Stimulated activated CD4-positive, alpha-beta T cell treated with anti-CD3 and anti-CD28 coated beads, Interleukin-12 subunit alpha, Interleukin-12 subunit beta, amount 100 ng/mL, for 48 hours (primary cell): ENCODE measurements around the gene PPP3CA.

Experiments
- DNase-seq, 3 donors: peaks; one replicate each; pipeline ENCODE4 v3.0.0-alpha.2; 2020; ENCODE audit warnings: low read depth in 2 of 3, low spot score in 1 of 3

PPP3CA gene

DNA sequence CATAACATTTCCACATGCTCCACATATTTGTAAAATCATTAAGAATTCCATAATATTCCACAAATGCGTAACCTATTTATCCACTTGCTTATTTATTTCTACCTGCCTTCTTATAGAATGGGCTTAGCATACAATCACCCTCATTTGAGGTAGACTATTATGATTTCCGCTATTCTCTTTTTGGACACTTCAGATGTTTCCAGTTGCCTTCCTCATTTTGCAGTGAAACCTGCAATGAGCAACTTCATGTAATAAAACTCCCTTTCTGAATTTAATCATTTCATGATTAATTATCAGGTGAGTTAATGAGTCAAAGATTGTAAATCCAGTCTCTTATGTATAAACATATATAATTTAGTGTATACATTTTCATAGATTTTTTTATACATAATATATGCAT lies 58.0 kb downstream of the PPP3CA start:
- no peak for DNase-seq

- DNase-seq = no peak
These were observed 58.8 kb downstream of the PPP3CA start for GRCh38 chr4:101288365-101289145.

DNA sequence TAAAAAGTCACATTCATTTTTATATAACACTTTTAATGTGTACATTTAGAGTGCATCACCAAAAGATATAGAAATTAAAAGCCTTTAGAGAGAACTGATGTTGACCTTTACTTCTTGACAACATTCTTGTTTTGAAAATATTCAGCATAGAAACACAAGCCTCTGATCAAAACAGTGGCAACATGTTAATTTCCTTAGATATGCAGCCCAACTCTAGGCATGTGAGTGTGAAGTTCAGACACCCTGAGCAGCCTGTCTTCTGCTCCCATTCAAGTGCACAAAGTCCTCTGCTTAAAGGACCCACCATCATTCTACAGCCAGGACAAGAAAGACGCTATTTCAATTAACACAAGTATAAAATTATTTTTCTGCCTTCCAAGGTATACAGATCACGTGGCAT lies 60.0 kb downstream of the PPP3CA start:
- DNase-seq = no peak

DNA sequence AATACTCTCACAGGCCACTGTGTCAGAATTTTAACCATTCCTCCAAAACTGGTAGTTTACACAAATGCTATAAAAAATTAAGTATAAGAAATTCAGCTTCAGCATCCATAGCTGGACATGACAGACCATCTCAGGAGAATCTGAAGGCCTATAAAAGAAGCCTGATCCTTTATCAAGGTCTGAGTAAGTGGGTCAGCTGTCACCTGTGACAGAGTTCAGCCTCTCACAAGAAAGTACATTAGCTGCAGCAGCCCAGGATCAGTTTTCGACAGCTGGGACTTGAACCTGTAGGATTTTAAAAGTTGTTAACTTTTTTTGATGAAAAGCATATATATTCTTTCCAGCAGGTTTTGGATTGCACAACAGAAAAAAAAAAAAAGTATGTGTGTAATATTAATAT lies 60.7 kb downstream of the PPP3CA start:
- DNase-seq = no peak

GRCh38 chr4:101285985-101286384 lies 61.3 kb downstream of the PPP3CA start:
- DNase-seq = no peak

DNA sequence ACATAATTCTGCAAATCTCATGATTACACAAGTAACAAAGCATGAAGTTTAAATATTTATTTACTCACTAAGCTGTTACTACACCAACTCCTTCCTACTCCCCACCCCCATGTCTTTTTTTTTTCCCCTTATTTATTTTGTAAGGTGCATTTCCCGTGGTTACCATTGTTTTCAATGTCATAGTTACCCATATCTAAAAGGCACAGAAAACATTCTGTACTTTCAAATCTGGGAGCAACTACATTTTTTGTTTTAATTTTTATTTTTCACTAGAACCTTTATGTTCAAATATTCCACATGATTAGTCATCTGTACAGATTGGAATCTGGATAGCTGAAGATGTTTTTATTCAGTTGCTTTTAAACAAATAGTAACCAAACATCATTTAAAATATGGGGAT lies 62.8 kb downstream of the PPP3CA start:
- DNase-seq = no peak

DNA sequence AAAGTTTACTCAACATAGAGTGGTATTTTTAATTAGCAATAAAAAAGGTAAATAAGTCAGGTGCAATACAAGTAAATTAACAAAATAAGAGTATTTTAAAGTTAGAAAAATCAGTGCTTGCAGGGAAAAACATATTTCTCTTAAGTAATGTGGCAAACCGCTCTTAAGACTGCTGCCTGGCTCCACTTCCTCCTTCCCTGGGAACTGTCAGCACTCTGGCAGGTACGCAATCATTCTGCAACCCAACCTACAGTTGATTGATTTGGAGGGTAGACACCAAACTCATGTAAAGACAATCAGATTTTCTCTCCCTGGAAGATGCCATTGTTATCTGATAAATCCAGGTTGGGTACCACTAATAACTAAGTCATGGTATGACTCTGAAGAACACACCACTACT lies 63.9 kb downstream of the PPP3CA start:
- DNase-seq = no peak

DNA sequence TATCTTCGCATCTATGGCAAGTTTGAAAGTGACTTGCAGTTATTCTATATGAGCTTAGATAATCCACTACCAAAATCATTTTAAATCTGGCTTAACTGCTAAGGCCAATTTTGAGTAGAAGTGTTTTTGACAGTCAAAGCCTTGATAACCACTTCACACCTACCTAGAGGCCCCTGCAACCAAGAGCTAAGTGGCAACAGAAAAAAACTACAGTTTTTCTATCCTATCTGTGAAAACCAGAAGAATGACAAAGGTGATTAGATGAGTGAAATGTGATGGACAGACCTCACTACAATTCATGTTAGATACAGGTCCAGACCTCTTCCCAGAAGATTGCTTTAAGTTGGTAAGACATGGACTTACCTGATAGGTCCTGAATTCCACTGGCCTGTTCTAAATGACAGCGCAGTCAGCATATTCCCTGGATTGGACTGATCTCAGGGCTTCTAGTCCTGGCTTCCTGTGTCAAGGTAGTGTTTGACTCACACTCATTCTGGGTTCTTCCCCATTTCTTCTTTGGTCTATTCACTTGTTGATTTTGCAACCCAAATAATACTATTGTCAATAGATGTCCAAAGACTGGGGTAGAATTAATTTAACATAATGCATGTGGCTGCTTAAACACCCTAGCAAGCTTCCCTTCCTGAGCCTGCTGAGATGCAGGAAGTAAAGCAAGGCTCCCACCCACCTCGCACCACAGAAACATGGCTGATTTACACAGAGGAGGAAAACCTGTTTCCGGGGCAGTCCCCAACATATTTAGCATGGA lies 65.1 kb downstream of the PPP3CA start:
- DNase-seq = peak; percentile 9 to 19 (median 17)

DNA sequence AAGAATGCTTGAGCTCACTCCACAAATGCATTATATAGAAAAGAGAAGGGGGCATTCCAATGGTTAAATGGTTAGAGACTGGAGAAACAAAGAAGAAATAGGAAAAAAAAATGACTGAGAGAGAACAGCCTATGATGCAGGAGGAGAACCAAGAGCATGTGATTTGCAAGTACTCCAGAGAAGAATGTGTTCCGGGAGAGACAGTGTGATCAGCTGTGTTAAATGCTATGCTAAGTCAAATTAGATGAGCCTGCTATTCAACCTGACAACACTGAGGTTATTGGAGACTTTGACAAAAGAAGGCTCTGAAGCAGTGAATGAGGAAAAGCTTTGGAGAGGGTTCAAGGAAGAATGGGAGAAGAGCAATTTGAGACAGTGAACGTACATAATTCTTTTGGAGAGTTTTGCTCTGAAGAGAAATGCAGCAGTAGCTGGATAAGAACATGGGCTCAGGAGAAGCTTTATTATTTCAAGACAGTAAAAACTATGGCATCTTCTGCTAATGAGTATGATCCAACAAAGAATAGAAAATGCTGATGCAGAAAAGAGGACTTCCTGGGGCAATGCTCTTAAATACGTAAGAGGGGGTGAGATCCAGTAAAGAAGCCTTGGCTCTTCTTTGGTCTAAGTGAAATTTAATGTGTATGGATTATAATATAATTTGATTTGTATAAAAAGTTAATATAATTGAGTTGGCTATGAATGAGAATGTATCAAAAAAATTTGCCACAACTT lies 66.3 kb downstream of the PPP3CA start:
- no peak for DNase-seq

DNA sequence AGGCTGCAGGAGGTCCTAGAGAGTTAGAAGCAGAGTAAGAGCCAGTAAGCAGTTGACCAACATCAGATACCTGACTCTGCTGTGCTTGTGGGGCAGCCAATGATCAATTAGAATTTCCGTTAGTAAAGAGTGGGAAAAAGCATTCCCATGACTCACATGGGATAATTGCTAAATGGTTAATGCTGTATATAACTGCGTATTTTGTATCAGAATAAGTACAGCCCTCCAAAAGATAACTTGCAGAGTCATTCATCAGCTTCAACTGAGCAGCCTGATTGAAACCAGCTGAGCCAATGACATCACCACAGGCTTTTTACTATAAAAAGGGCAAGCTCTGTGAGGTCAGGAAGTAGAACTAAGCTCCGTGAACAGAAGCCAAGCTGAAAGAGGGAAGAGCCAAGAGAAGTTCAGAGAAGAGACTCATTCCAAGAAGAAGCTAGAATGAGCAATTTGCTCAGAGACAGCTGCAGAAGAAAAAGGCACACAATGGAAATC lies 67.9 kb downstream of the PPP3CA start:
- no peak for DNase-seq

GRCh38 chr4:101277671-101278070 lies 69.7 kb downstream of the PPP3CA start:
- DNase-seq = no peak

GRCh38 chr4:101276661-101277060 lies 70.7 kb downstream of the PPP3CA start:
- DNase-seq = no peak

DNA sequence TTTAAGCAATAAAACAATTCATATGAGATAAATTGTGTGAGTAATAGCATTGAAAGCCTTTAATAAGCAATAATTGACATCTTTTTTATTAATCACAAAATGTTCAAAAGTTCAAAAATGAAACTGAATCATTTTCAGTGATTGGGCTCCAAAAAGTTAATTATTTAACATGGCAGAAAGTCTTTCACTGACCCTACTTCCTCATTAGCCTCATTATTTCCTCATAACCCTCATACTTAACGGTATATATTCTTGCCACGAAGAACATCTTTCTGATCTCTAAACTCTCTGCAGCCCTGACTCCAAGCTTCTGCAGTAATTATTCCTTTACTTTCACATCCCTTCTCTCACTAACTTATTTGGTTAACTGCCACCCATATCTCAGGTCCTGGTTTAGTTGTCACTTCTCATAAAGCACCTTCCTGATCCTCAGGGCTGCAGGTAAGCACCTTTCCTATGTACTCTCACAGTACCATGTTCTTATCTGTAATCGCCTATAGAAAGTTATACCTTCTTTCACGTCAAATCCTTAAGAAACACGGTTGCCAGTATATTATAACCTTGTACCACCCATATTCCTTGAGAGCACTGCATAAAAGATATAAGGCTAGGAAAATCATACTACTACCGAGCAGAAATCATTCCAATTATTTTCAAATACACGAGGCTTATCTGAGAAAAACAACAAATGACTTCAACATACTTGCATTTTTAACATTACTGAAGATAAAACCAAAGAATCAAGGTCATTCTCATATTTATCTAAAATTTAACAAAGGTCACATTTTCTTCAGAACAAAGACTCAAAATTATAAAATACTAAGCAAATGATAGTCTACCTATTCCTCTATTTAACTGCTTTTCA lies 72.2 kb downstream of the PPP3CA start:
- DNase-seq = no peak

DNA sequence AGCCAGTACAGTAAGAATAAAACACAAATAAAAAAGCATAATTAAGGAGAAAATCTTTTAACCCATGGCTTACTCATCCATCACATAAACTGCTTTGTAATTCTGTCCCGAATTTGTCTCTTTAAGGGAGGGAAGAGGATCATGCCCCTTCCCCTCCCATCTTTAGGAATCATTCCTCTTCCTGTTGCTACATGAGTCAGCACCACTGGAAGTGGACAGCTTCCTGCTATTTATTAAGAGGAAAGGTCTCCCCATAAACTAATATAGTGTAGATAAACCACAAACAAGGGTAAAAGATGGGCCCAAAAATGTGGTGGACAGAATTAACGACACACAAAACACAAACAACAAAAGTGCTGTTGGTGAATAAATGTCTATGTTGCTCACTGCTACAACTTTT lies 75.8 kb downstream of the PPP3CA start:
- DNase-seq = no peak

DNA sequence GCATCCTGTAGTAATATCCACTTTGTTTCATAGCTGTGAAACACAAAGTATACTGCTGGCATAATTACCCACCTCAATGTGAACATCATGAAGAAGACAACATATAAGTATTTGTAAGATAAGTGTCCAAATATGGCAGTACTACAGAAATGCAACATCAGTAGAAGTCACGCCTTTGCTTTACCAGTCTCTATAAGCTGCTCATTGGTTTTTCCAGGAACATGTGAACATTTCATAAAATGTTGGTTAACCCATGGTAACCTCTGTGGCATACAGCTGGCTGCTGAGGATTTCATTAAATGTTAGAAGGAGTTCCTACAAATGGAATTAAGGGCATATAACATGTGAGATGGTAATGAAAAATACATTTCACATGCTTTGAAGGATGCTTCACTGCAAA lies 77.6 kb downstream of the PPP3CA start:
- DNase-seq = no peak

DNA sequence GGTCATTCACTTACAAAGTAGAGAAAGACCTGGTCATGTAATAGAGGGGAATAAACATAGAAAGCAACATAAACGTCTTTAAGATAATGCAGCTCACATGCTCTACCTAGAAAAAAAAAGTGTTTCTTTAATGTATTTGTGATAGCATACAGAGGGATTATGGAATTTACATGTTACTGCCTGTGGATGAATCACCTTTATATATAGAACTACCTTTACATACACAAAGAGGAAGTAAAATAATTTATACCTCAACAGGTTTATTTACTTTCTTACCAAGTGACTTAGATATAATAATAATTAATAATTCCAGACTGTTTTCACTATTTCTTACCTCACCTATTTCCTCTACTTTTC lies 81.5 kb downstream of the PPP3CA start:
- DNase-seq = no peak

- DNase-seq = no peak
These were observed 82.1 kb downstream of the PPP3CA start for GRCh38 chr4:101264993-101265815.

DNA sequence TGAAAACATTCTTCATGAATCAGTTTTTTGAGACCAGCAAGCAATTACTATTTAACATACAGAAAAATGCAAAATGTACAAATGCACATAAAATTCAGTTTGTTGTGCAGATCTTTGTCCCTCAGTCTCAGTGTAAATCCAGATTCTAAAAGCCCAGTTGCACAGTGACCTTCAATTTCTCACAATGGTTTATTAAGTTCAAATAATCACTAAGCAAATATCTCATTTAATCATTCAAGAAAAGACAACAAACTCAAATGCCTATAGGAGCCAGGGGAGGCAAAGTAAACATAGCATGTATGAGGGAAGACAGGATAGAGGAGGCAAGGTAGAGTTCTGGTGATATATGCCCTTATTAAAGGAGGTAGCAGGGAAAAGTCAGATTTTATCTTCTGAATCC lies 82.8 kb downstream of the PPP3CA start:
- no peak for DNase-seq

GRCh38 chr4:101262683-101263082 lies 84.6 kb downstream of the PPP3CA start:
- no peak for DNase-seq

- no peak for DNase-seq
These were observed 87.5 kb downstream of the PPP3CA start for GRCh38 chr4:101259876-101260275.
